Measurements from ENCODE around the gene IP6K1. TPM values are rescaled to one million over a fixed set of nuclear protein-coding genes. Genes with fewer than 3 reads are reported as not detected.
"Not testable (repeated sequence)": the region's sequence is repeated elsewhere in the genome, so short reads cannot be mapped to it uniquely, and the experiment has no call there.

Gene IP6K1
- total and polyA plus RNA-seq, 4 donors = 16.1 to 54.9 (median 32.5) TPM

DNA sequence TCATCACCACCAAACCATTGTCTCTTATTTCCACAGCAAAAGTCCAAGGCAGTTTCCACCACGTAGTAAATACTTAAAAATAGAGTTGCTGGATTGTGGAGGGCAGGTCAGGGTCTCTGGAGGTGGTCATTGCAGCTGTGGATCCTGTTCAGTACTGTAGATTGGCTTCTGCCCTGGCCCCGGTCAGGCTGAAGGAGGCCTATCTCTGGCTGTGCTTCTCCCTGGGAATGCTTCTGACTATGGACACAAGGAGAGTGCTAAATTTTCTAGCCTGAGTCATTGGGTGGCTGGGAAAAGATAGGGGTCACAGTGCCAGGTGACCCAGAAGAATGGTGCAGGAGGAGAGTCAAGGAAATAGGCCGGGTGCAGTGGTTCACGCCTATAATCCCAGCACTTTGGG, 36.3 kb downstream of the IP6K1 start:
- 95 to 96% methylated on average over 4 of the region's 4 CpGs for whole genome bisulfite sequencing, 2 donors
- ATAC-seq (ENCODE audit: insufficient read depth, low FRiP score) (no peak), DNase-seq (no peak)
- peaks cover 0 to 16% (median 10%) of the 10 kb centered on the region in 4 donors for H3K36me3 ChIP-seq (ENCODE audit: control insufficient read depth in 4 of 4, insufficient read depth in 4 of 4, low read length in 4 of 4)
- no peak overlapping the region for H3K4me3 ChIP-seq
- H3K27me3 ChIP-seq (ENCODE audit: control insufficient read depth in 3 of 3, insufficient read depth in 3 of 3, low read length in 2 of 3) = no peaks in the 10 kb centered on the region
- TF ChIP-seq, protein P1, sequence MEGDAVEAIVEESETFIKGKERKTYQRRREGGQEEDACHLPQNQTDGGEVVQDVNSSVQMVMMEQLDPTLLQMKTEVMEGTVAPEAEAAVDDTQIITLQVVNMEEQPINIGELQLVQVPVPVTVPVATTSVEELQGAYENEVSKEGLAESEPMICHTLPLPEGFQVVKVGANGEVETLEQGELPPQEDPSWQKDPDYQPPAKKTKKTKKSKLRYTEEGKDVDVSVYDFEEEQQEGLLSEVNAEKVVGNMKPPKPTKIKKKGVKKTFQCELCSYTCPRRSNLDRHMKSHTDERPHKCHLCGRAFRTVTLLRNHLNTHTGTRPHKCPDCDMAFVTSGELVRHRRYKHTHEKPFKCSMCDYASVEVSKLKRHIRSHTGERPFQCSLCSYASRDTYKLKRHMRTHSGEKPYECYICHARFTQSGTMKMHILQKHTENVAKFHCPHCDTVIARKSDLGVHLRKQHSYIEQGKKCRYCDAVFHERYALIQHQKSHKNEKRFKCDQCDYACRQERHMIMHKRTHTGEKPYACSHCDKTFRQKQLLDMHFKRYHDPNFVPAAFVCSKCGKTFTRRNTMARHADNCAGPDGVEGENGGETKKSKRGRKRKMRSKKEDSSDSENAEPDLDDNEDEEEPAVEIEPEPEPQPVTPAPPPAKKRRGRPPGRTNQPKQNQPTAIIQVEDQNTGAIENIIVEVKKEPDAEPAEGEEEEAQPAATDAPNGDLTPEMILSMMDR (IDR thresholded peaks at IDR 0.05; ENCODE audit: control extremely low read depth, extremely low read depth) = no peak
- no peak overlapping the region for H3K9ac ChIP-seq (ENCODE audit: insufficient read depth in 1 of 2, low read length in 2 of 2)
- H3K27ac ChIP-seq (ENCODE audit: low read depth in 1 of 2, low read length in 1 of 2) = no peak overlapping the region
- H3K9me3 ChIP-seq (ENCODE audit: control insufficient read depth in 4 of 4, insufficient read depth in 3 of 4, low read length in 3 of 4) = no peaks in the 10 kb centered on the region
- peaks cover 0 to 8% (median 2%) of the 10 kb centered on the region in 5 donors for H3K4me1 ChIP-seq (ENCODE audit: control insufficient read depth in 5 of 5, insufficient read depth in 5 of 5, low read length in 5 of 5)

DNA sequence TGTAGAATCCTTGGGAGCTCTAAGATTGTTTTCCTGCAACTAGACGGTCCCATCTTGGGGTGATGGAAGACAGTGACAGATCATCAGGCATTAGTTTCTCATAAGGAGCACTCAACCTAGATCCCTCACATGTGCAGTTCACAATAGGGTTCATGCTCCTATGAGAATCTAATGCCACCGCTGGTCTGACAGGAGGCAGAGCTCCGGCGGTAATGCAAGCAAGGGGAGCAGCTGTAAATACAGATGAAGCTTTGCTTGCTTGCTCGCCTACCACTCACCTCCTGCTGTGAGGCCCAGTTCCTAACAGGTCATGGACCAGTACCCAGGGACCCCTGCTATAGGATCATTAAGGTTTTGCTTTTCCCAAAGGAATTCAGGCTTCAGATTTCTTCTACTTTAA, 37.5 kb downstream of the IP6K1 start:
- not testable (repeated sequence) for H3K27me3 ChIP-seq (ENCODE audit: control insufficient read depth in 3 of 3, insufficient read depth in 3 of 3, low read length in 2 of 3); H3K9ac ChIP-seq (ENCODE audit: insufficient read depth in 1 of 2, low read length in 2 of 2); ATAC-seq (ENCODE audit: insufficient read depth, low FRiP score); H3K27ac ChIP-seq (ENCODE audit: low read depth in 1 of 2, low read length in 1 of 2); H3K4me1 ChIP-seq (ENCODE audit: control insufficient read depth in 5 of 5, insufficient read depth in 5 of 5, low read length in 5 of 5); H3K9me3 ChIP-seq (ENCODE audit: control insufficient read depth in 4 of 4, insufficient read depth in 3 of 4, low read length in 3 of 4); DNase-seq; H3K4me3 ChIP-seq
- H3K36me3 ChIP-seq (ENCODE audit: control insufficient read depth in 4 of 4, insufficient read depth in 4 of 4, low read length in 4 of 4) = peaks cover 0 to 16% (median 10%) of the 10 kb centered on the region in 4 donors
- 91 to 97% methylated on average over 5 of the region's 5 CpGs for WGBS, 2 donors

DNA sequence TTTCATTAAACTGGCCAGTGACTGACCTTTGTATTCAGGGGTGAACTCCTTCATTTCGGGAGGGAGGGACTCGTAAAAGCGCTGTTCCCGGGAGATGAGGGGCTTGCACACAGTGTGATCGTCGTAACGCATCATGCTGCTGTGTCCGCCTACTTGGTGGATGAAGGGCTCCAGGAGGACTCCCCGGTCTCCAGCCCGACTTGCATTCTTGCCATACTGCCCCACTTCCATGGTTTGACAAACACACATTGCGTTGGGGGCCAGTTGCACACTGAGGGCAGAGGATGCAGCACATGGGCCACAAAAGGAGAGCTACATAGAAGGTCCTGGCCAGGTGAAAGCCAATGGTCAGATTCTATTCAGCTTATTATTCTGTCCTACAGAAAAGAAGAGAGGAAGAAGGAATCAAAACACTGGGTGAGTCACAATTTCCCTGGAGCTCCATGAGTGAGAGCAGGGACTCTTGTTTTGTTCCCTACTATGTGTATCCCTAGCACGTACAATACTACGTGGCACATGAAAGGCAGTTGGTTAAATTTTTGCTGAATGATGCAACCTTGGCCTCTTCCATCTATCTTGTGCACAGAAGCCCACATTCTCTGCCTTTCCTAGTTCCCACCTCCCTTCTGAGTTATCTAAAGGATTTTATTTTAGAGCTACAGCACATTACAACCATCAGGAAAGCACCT, 38.4 kb downstream of the IP6K1 start:
- ATAC-seq (ENCODE audit: insufficient read depth, low FRiP score) = no peak
- no peak for DNase-seq
- WGBS, 2 donors = 93 to 97% methylated on average over 13 of the region's 13 CpGs
- Histone ChIP-seq H3K4me3 (no peak overlapping the region), H3K9ac (ENCODE audit: insufficient read depth in 1 of 2, low read length in 2 of 2) (no peak overlapping the region), H3K27me3 (ENCODE audit: control insufficient read depth in 3 of 3, insufficient read depth in 3 of 3, low read length in 2 of 3) (no peaks in the 10 kb centered on the region), H3K27ac (ENCODE audit: low read depth in 1 of 2, low read length in 1 of 2) (no peak overlapping the region), H3K36me3 (ENCODE audit: control insufficient read depth in 4 of 4, insufficient read depth in 4 of 4, low read length in 4 of 4) (peaks cover 0 to 16% (median 12%) of the 10 kb centered on the region in 4 donors), H3K4me1 (ENCODE audit: control insufficient read depth in 5 of 5, insufficient read depth in 5 of 5, low read length in 5 of 5) (peaks cover 0 to 5% (median under 1%) of the 10 kb centered on the region in 5 donors), H3K9me3 (ENCODE audit: control insufficient read depth in 4 of 4, insufficient read depth in 3 of 4, low read length in 3 of 4) (no peaks in the 10 kb centered on the region)
- TF ChIP-seq, protein P1 (IDR thresholded peaks at IDR 0.05; ENCODE audit: control extremely low read depth, extremely low read depth) = no peak

DNA sequence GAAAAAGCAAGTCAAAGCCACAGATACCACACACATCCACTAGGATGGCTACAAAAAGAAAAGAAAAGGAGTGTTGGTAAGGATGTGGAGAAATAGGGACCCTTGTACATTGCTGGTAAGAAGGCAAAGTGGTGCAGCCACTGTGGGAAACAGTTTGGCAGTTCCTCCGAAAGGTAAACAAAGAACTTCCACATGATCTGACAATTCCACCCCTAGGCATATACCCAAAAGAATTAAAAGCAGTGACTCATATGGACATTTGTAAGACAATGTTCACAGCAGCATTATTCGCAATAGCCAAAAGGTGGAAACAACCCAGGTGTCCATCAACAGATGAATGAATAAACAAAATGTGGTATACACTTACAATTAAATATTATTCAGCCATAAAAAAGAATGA, 40.4 kb downstream of the IP6K1 start:
- Histone ChIP-seq H3K4me1 (ENCODE audit: control insufficient read depth in 5 of 5, insufficient read depth in 5 of 5, low read length in 5 of 5) (peaks cover 0 to 5% (median 0%) of the 10 kb centered on the region in 5 donors), H3K36me3 (ENCODE audit: control insufficient read depth in 4 of 4, insufficient read depth in 4 of 4, low read length in 4 of 4) (peaks cover 0 to 19% (median 15%) of the 10 kb centered on the region in 4 donors), H3K9ac (ENCODE audit: insufficient read depth in 1 of 2, low read length in 2 of 2) (no peak overlapping the region), H3K4me3 (no peak overlapping the region), H3K9me3 (ENCODE audit: control insufficient read depth in 4 of 4, insufficient read depth in 3 of 4, low read length in 3 of 4) (no peaks in the 10 kb centered on the region), H3K27ac (ENCODE audit: low read depth in 1 of 2, low read length in 1 of 2) (no peak overlapping the region), H3K27me3 (ENCODE audit: control insufficient read depth in 3 of 3, insufficient read depth in 3 of 3, low read length in 2 of 3) (no peaks in the 10 kb centered on the region)
- DNase-seq (no peak), ATAC-seq (ENCODE audit: insufficient read depth, low FRiP score) (no peak)
- 75 to 90% methylated on average over 2 of the region's 2 CpGs for WGBS, 2 donors
- TF ChIP-seq, protein P1 (IDR thresholded peaks at IDR 0.05; ENCODE audit: control extremely low read depth, extremely low read depth) = no peak
